Mammary epithelial cell (primary cell): ENCODE measurements around the gene TMEM92.

Source experiments
- CTCF ChIP-seq, 2 donors: IDR thresholded peaks in 1 of 2; conservative IDR thresholded peaks in 1 of 2; 2 replicates each; pipeline ENCODE4 v1.5.1; 2011 to 2012; ENCODE audit warnings: inconsistent platforms in 2 of 2, low read length in 2 of 2, mild to moderate bottlenecking in 2 of 2, control low read depth in 1 of 2, low read depth in 1 of 2; ENCODE audit not compliant: insufficient read depth in 1 of 2; ENCODE audit errors: extremely low read depth in 1 of 2
- EZH2 ChIP-seq: IDR thresholded peaks from 2 replicates; pipeline ENCODE4 v1.6.1; 2012; ENCODE audit warnings: low read length, inconsistent platforms, borderline replicate concordance

GRCh38 chr17:50292465-50292864 lies 18.2 kb downstream of the TMEM92 start:
- TF ChIP-seq CTCF (conservative IDR thresholded peaks at IDR 0.05 in 1 of 2, IDR thresholded peaks at IDR 0.05 in 1 of 2; ENCODE audit: extremely low read depth in 1 of 2, insufficient read depth in 1 of 2, low read depth in 1 of 2, low read length in 2 of 2) (no peak), EZH2 (no peak)
